HG03439 (cell line): Measurements from ENCODE around the gene SLC16A5.
"Not testable (repeated sequence)": the region's sequence is repeated elsewhere in the genome, so short reads cannot be mapped to it uniquely, and the experiment has no call there.

ENCODE experiments used
- ATAC-seq: cut with Tn5 transposase; IDR thresholded peaks from one replicate; pipeline ENCODE4 v1.9.1; 2021; ENCODE audit warnings: mild to moderate bottlenecking, moderate library complexity; ENCODE audit not compliant: unreplicated experiment

Gene SLC16A5, protein sequence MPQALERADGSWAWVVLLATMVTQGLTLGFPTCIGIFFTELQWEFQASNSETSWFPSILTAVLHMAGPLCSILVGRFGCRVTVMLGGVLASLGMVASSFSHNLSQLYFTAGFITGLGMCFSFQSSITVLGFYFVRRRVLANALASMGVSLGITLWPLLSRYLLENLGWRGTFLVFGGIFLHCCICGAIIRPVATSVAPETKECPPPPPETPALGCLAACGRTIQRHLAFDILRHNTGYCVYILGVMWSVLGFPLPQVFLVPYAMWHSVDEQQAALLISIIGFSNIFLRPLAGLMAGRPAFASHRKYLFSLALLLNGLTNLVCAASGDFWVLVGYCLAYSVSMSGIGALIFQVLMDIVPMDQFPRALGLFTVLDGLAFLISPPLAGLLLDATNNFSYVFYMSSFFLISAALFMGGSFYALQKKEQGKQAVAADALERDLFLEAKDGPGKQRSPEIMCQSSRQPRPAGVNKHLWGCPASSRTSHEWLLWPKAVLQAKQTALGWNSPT

DNA sequence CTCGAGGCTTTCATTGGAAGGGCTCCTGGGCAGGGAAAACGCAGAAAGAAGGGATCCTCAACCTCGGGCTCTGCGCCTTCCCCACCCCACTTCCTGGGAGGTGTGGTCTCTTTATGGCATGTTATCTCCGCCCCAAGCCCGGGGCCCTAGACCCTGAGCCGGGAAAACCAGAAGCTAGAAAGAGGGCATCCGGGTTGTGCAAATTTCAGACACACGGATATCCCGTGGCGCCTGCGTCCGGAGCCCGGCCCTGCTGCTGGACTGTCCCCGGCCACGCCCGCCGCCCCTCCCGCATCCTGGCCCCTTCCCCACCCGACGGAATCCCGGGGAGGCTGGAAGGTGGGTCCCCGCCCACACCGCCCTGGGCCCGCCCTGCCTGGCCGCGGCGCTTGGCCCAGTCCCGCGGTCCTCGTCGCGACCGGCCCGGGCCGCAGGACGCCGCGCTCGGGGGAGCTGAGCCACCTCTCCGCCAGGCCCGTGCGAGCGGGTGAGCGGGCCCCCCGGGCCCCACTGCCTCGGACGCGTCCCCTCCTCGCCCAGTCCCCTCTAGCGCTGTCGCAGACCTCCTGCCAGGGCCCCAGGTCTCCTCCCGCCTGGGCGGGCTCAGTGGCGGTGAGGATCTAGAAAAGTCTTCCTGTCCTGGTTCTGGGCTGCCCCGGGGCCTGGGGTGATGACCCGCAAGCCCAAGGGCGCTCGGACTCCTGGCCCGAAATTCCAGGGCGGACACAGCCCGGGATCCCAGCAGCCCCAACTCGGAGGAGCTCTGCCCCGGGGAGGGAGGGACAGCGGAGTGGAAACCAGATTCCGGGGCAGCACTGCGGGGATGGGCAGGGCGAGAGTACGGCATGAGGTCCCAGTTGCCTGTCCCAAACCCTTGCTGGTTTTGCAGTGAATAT is at the start of gene SLC16A5:
SLC16A5 (plus strand) TSS at position 397 of the 896 bp plus-strand sequence. CDS start 5,683 bp downstream, outside the sequence.
- ATAC-seq: no peak

DNA sequence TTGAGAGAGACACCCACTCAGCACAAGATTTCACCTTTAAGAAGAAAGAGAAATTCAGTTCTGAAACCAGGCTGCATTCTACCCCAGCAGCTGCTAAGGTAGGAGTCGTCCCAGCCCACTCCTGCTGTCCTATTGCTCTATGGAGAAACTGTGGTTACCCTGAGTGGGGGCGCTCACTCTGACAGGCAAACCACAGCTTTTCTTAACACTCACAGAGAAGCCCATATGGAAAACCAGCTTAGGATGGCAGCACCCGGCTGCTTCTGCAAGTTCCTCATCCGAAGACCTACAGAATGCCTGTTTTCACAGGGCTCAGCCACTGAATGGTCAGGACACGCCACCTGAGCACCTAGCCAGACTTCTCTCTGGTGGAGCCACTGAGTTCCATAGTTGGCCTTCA is 48.5 kb upstream of the SLC16A5 start:
- ATAC-seq: no peak

DNA sequence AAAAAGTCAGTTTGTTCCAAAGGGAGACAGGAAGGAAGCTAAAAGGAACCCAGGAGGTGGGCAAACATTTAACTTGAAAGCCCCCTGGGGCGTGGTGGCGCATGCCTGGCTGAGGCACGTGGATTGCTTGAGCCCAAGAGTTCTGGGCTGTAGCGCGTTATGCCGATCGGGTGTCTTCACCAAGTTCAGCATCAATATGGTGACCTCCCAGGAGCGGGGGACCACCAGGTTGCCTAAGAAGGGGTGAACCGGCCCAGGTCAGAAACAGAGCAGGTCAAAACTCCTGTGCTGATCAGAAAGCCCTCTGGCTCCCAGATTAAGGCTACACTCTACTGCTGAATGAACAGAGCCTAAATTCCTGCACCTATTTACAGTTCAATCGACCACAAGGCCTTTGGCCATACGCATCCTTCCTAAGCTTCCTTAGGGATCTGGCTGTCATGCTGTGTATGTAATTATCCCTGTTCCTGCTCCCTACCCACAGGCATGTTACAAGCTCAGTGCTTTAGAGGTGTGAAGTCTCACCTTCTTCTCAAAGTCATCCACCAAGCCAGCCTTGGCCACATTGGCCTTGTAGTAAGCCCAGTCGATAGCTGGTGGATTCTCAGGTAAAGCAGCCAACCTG is 46.0 kb upstream of the SLC16A5 start:
- ATAC-seq: no peak

DNA sequence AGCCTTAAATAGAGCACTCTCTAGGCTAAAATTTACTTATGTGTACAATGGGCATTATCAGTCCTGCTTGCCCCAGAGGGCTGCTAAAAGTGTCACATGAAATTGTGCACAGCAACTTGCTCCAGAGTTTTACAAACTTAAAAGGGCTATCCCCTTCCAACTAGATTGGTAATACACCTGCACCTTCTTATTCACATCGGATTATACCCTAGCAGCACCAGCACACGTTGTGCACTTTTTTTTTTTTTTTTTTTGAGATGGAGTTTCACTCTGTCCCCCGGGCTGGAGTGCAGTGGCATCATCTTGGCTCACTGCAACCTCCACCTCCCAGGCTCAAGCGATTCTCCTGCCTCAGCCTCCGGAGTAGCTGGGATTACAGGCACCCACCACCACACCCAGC is 44.0 kb upstream of the SLC16A5 start:
- not testable (repeated sequence) for ATAC-seq

DNA sequence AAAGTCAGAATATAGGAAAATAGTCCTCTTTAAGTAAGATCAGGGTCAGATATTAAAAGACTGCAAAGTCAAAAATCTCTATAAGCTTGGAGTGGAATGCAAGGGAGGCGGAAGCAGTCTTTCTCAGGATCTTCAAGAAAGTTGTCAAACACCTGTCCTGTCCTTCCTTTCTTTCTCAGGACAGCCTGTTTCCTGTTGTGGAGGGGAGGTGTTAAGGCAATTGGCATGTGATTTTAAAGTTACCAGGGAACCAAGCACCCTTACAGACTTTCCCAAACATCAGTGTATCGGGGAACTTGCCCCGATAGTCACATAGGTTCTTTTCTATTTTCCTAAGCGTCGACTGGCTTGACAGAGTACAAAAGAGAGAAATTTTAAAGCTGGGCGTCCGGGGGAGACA is 43.0 kb upstream of the SLC16A5 start:
- no peak for ATAC-seq

DNA sequence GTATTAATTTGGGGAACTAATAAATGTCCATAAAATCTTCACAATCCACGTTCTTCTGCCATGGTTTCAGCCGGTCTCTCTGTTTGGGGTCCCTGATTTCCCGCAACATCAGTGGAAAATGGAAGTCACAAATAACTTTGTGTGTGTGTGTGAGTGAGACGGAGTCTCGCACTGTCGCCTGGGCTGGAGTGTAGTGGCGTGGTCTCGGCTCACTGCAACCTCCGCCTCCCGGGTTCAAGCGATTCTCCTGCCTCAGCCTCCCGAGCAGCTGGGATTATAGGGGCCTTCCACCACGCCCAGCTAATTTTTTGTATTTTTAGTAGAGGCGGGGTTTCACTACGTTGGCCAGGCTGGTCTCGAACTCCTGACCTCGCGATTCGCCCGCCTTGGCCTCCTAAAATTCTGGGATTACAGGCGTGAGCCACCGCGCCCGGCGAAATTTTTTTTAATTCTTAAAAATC is 41.8 kb upstream of the SLC16A5 start:
- not testable (repeated sequence) for ATAC-seq

DNA sequence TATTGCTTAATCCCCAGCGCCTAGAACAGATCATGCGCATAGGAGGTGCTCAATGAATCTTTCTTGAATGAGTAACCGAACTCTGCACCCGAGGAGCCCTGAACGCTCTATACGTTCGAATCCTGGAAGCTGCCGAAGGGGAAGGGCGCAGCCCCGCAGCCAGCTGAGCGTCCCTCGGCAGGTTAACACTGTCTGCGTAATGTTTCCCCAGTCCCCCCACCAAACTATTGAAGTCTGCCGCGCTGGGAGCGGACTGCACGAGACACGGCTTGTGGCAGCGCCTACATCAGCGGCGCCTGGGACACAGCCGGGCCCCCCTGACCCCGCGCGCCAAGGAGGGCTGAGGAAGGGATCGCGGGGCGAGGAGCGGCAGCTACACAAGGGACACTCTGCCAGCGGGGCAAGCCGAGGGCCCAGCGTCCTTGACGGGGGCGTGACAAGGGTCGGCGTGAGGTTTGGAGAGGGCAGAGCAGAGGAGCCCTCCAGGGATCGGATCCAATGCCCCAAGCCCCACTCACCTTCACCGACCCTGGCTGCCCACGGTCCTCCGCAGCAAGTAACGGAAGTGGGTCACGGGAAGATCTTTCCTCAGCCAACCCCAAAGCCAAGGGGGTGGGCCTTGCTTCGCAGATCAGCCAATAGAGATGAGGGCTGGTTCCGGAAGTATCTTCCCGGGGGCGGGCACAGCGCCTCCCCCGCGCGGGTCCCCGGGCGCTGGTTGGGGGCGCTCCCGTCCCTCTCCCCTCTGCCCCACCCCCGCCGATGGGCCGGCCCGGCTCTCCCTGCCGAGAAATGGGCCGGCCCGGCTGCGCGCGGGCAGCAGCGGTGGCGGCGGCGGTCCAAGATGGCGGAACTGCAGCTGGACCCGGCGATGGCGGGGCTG is 41.1 kb upstream of the SLC16A5 start, which contains the start of the genes ATP5PD and KCTD2:
ATP5PD (minus strand) TSS at position 563 of the 883 bp plus-strand sequence. CDS start 4,319 bp downstream, outside the sequence.
KCTD2 (plus strand) TSS at position 819 of the 883 bp plus-strand sequence; CDS start at position 845, 26 bp downstream.
- peak; percentile 92 for ATAC-seq

DNA sequence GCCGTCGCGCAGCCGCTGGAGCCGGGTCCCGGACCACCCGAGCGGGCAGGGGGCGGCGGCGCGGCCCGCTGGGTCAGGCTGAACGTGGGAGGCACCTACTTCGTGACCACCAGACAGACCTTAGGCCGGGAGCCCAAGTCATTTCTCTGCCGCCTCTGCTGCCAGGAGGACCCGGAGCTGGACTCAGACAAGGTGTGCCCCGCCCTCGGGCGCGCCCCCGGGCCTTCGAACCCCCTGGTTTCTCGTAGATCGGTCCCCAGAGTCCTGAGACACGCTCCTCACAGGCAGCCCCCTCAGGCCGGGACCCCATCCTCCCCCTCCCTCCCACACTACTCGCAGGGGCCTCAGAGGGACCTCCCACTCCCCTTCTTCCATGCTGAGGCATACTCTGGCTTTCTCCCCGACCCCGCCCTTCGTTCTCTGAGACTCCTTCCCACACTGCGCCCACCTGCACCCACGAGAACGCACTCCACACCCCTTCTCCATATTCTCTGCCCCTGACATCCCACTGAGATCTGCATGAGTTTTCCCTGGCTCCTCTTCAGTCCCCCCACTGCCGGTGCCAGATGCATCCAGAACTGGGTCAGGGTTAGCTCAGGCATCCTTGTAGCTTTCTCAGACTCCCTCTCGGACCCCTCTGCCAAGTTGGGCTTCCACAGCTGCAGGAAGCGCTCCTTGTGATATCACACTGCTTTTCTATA is 40.2 kb upstream of the SLC16A5 start:
- ATAC-seq: peak; percentile 18

DNA sequence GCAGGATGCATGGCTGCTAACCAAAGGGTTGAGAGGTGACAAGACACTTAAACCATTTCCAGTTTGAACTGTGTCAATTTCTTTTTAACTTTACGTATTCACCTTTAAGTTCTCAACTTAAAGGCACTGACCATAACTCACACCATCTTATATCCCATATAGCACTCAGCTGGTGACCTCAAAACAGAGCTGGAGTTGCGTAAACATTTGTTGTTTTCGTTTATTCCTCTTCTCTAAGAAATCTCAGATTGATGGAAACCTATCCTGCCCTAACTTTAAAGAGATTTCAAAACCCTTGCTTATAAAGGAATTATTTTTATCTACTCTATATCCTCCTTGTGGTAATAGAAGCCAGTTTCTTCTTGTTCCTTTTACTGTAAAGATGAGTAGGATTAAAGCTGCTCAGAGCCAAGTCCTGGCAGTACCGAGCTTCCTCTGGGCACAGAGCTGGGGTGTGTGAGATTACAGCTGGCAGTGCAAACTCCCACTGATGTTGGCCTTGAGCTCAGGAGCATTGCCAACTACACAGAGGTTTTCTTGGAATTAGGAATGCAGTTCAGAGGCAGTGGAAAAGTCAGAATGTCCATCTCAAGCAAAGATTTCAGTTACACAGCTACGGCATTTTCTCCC is 39.4 kb upstream of the SLC16A5 start:
- no peak for ATAC-seq

DNA sequence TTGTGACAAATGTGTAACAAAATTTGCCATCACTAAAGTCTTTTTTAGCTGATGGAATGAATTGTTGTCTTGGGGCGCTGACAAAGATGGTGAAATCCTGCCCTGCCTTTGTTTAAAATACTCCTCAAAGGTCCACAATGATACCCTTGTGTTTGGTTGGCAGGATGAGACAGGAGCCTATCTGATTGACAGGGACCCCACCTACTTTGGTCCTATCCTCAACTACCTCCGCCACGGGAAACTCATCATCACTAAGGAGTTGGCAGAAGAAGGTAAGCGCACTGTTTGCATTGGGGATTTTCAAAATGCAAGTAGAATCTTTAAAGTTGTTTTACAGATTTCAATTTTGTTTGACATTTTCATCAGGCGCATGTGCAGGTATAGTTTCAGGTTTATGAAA is 38.7 kb upstream of the SLC16A5 start:
- ATAC-seq: no peak

DNA sequence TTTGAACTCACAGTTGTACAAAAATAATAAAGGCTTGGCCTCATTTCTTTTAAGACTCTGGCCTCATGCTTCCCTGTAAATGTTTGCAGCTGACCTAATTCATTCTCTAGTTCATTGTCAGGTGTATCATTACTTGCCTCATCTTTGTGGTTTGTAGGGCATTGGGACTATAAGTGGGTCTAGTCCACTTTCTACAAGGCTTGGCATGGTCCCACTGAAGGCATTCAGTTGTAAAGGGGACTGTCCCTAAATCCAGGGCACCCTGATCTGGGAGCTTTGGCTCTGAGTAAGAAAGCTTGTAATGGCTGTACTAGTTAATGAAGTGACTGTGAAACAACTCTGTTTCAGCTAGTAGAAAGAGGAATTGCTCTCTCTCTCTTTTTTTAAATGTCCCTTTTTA is 38.0 kb upstream of the SLC16A5 start:
- ATAC-seq: no peak

DNA sequence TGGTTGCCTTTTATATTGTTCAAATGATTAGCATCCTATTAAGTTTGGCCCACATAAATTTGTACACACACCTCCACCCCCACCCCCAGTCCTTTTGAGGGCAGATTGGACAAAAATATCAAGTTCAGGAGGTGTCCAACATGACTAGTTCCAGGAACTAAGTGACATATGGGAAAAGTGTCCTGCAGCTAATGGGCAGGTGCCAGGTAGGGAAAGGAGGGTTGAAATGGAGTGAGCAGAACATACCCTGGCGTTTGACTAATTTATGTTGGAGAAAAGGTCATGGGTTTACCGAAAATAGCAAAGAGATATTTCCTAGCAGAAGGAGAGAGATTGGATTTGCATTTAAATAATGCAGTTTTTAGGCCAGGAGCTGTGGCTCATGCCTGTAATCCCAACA is 35.8 kb upstream of the SLC16A5 start:
- ATAC-seq: no peak

DNA sequence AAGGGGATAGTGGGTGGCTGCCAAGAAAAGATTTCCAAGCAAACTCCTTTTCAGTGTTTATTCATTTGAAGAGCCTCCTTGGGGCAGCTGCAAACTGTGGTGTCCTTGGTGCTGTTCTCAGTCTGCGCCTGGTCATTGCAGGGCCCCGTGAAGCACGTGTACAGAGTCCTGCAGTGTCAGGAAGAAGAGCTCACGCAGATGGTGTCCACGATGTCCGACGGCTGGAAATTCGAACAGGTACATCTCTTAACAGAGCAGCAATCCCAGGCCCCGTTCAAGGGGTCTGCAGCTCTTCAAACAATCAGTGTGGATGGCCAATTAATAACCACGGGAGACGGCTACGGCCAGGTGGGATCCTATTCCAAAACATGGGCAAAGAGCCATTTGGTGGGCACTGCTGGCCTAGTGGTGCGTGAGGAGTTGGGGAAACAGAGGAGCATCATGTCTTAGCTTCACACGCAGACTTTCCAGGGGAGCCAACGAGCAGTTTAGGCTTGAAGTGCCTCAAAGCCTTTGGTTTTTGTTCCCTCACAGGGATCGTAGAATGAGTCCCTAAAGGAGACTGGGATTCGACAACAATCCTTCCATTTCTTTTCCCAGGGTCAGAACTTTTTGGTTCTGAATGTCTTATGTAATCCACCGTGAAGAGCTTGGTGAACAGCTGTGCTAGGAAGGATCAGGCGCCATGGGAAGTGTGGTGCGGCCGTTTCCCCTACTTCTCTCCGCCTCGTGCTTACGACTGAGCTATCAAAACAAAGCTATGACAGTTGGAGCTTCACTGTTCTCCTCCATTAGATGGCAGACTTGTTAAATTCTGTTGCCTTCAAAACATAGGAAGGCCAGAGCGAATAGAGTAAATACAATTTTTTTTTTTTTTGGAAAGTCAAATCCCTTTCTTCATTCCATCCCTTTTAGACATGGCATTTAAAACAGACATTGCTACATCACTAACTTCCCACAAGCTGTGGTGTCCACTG is 28.1 kb upstream of the SLC16A5 start:
- no peak for ATAC-seq

DNA sequence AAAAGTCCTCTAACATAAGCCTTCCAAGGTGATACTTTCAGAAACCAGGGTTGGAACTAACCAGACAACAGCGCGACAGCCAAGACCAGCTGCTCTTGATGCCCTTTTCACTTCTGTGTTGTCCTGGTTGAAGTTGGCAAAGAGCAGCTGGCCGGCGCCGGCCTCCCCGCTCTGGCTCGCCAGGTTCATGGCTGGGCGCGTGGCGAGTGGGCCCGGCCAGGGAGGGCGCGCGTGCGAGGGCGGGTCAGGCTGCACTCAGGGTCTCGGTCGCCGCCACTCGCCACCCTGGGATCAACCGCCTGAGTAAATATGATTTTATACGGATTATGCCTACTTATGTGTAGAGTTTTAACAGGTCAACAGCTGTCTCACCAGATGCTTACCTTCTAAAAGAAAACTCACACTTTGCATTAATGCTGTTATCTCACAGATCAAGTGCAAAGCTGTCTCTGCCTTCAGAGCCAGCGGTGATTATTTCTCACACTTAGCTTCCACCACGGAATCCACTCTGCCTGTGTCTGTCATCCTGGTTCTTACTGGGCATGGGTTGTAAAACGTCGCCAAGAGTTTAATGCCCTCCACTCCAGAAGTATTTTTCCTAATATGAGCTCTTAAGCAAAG is 27.2 kb upstream of the SLC16A5 start:
- ATAC-seq: no peak

DNA sequence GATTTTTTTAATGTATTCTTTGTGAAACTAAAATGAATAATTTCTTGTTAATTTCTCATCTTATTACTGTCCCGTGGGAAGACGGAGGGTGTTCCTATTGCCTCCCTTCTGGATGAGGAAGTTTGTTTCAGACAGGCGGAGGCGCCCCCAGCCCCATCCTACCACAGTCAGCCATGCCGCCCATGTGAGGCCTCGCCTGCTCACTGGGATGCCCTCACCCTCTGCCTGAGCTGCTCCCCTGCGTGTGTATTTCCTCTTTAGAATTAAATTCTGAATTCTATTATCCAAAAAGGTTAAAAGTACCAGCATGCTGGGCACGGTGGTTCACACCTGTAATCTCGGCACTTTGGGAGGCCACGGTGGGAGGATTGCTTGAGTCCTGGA is 26.7 kb upstream of the SLC16A5 start:
- no peak for ATAC-seq

DNA sequence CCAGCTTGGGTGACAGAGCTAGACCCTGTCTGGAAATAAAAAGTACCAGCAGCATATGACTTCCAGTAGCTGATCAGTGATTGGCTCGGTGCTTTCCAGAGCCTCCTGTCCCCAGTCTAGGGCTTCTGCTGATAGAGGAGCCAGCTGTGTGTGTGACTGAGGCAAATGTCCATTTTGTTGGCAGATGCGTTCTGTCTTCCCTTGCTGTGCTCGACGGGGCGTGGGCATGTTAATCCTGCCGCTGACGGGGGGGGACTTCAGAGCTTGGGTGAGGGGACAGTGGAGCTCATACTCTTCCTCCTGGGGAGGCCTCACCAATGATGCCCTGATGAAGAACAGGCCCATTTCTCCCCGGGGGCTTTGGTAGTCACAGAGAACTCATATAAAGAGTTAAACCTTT is 26.1 kb upstream of the SLC16A5 start:
- ATAC-seq: no peak

DNA sequence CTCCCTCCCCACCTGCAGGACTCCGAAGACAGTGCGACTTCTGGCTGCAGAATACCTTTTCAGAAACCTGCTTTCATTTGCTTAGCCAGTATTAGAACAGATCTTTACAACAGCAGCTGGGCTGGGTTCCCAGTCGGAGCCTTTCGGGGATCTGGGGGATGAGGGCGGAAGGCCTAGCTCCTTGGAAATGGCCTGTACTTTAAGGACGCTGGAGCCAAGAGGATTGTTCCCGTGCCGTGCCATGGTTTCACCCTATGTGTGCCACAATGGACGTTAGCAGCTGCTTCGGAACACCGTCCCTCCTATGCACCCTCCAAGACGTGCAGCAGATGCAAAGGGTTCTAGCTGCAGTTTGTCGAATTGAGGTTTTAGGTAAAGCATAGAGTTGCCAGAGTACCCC is 24.6 kb upstream of the SLC16A5 start:
- ATAC-seq: no peak
